ENCODE data around the gene TMEM51.

- TF ChIP-seq CTCF (IDR thresholded peaks at IDR 0.05) (no peak), POLR2A (IDR thresholded peaks at IDR 0.05) (no peak)
Observed at GRCh38 chr1:15145327-15145726, 8.2 kb upstream of the TMEM51 start.

Data from body of pancreas (tissue), 4 donors.